ENCODE measurements around the gene ASIC4. TPM values are rescaled to one million over a fixed set of nuclear protein-coding genes. Genes with fewer than 3 reads are reported as not detected.

The ASIC4 gene
- total and polyA plus RNA-seq, 2 of the 13 experiments (the other 11 are each of a cell fraction or from before 2014, with no cell fraction given), result 0.03 TPM; not detected in 1

GRCh38 chr2:219512524-219513216 is 1.6 kb upstream of the ASIC4 start:
- Histone ChIP-seq H3K27ac (ENCODE audit: extremely low read length, insufficient read depth, low read length) (no peak overlapping the region), H3K9ac (ENCODE audit: insufficient read depth, low read depth, low read length) (no peak overlapping the region), H2AFZ (ENCODE audit: low read length) (no peak overlapping the region), H3K79me2 (ENCODE audit: insufficient read depth, low read length) (no peaks in the 10 kb centered on the region), H3K4me1 (ENCODE audit: insufficient read depth, low read length) (peaks cover 34% of the 10 kb centered on the region), H3K9me3 (ENCODE audit: low read length) (no peaks in the 10 kb centered on the region), H4K20me1 (ENCODE audit: insufficient read depth, low read length) (peaks cover 11% of the 10 kb centered on the region; the same call in 1 of the 2 replicates), H3K4me2 (ENCODE audit: low read depth, low read length) (peak overlapping the region; percentile 20), H3K4me3 (replicated peaks in 1 of 3; ENCODE audit: insufficient read depth in 1 of 3, low read depth in 2 of 3, low read length in 3 of 3) (peak overlapping the region in 1 of 3 experiments; percentile 10; a peak in 1 of 6 replicates), H3K36me3 (replicated peaks in 1 of 2; ENCODE audit: control insufficient read depth in 1 of 2, insufficient read depth in 2 of 2, low read length in 2 of 2) (no peaks in the 10 kb centered on the region), H3K27me3 (ENCODE audit: control insufficient read depth in 1 of 2, insufficient read depth in 2 of 2, low read length in 2 of 2) (peaks cover 16 to 68% of the 10 kb centered on the region in 2 experiments)
- in situ Hi-C loops (cut with HindIII; ENCODE audit: extremely low pct_ligation_motif_present, low pct_unique_long_range_greater_than_20kb) (no loop called here), intact Hi-C loops (cut with micrococcal nuclease; ENCODE audit: unreplicated experiment) (no loop called here)
- ChIA-PET POLR2A (interaction anchor here (7.7 kb wide), 1 partner anchor 14 kb away, joined by 94 read pairs; the partner anchor contains the start of gene GMPPA), CTCF (ENCODE audit: low intra/inter-chr PET ratio, low total read pairs) (no interaction called here)
- ATAC-seq, result peak; percentile 42
- FAIRE-seq, result no peak
- no TSS peak for BruUV-seq (replicated peaks)
- 2% methylated on average over 15 of the region's 16 CpGs for WGBS (ENCODE audit: low lambda C conversion rate)
- no peak for DNase-seq (ENCODE audit: low spot score)
- TF ChIP-seq ZBTB7B (CRISPR knock-in tag; IDR thresholded peaks at IDR 0.05) (no peak), ZNF652 (CRISPR knock-in tag; IDR thresholded peaks at IDR 0.05; ENCODE audit: borderline replicate concordance, low read depth) (no peak), DMAP1 (CRISPR knock-in tag; IDR thresholded peaks at IDR 0.05) (no peak), SAP130 (CRISPR knock-in tag; IDR thresholded peaks at IDR 0.05; ENCODE audit: low read depth) (no peak), MXD1 (CRISPR knock-in tag; IDR thresholded peaks at IDR 0.05) (no peak), TOPORS (CRISPR knock-in tag; IDR thresholded peaks at IDR 0.05) (no peak), ZNF407 (CRISPR knock-in tag; IDR thresholded peaks at IDR 0.05; ENCODE audit: not compliant biosample characterization) (no peak), ZMYM4 (CRISPR knock-in tag; IDR thresholded peaks at IDR 0.05) (peak; percentile 41; the same call in 1 of the 2 replicates), ZBTB8A (CRISPR knock-in tag; IDR thresholded peaks at IDR 0.05; ENCODE audit: borderline replicate concordance, low read depth) (no peak), ZNF501 (CRISPR knock-in tag; IDR thresholded peaks at IDR 0.05) (no peak), SNRNP70 (IDR thresholded peaks at IDR 0.05; ENCODE audit: low read depth, low read length) (no peak), ZNF777 (CRISPR knock-in tag; IDR thresholded peaks at IDR 0.05) (no peak), CCAR2 (optimal IDR thresholded peaks at IDR 0.05; ENCODE audit: low read depth, low read length) (no peak), ZNF3 (CRISPR knock-in tag; IDR thresholded peaks at IDR 0.05) (no peak), CBFB (CRISPR knock-in tag; IDR thresholded peaks at IDR 0.05) (no peak), ZSCAN5A (CRISPR knock-in tag; IDR thresholded peaks at IDR 0.05; ENCODE audit: borderline replicate concordance) (no peak)

Measured in HepG2 (cell line).